GM12878 (cell line): ENCODE measurements around the gene LUM. TPM values are rescaled to one million over a fixed set of nuclear protein-coding genes. Genes with fewer than 3 reads are reported as not detected.

Experiments used
- ATAC-seq: fragments of 200-7000 bp; cut with Tn5 transposase; 3 replicates; pipeline ENCODE4 v1.9.1; 2020; ENCODE audit warnings: mild to moderate bottlenecking, moderate library complexity
- BruUV-seq: library from RNA; stranded (reverse); fragments of 400-500 nt; replicated peaks from 2 replicates; lab custom pipeline; 2021; lab: Mats Ljungman, UMichigan
- CTCF ChIA-PET: fragments of 300-600 bp; sonication (Branson Sonifier 250); formaldehyde crosslinking; extraction: SDS; loops from one replicate; lab custom pipeline; 2021; ENCODE audit warnings: inconsistent platforms; lab: Yijun Ruan, JAX
- POLR2A ChIA-PET: fragments of 350-600 bp; formaldehyde crosslinking; extraction: SDS; loops from one replicate; lab custom pipeline; 2021; ENCODE audit warnings: inconsistent platforms; lab: Charles Lee
- RAD21 ChIA-PET: fragments of 300-600 bp; sonication (Branson Sonifier 250); formaldehyde crosslinking; loops from one replicate; lab custom pipeline; 2023; ENCODE audit warnings: antibody characterized with exemption; ENCODE audit not compliant: unreplicated experiment; lab: Charles Lee
- SMC1A ChIA-PET: fragments of 300-600 bp; sonication (Branson Sonifier 250); formaldehyde crosslinking; loops from one replicate; lab custom pipeline; 2023; ENCODE audit not compliant: unreplicated experiment, uncharacterized antibody; lab: Charles Lee
- DNase-seq: peaks from one replicate; pipeline ENCODE4 v3.0.0-alpha.2; 2011; ENCODE audit warnings: low read depth, low spot score
- FAIRE-seq: peaks from 3 replicates; lab custom pipeline; 2011; peaks lifted over from hg19 to GRCh38; lab: Jason Lieb, UNC
- H2AFZ ChIP-seq: 2 replicates; pipeline ENCODE4 v1.6.0; 2011; ENCODE audit warnings: low read depth, low read length, control low read depth; ENCODE audit not compliant: control insufficient read depth
- H3K27ac ChIP-seq: 2 replicates; pipeline ENCODE4 v1.5.1; 2011; ENCODE audit warnings: control low read depth; ENCODE audit not compliant: control insufficient read depth, insufficient read depth
- H3K27me3 ChIP-seq, 2 experiments: replicated peaks in 1 of 2; 2 replicates each; pipeline versions ENCODE4 v1.6.0 to v1.6.1; 2011; ENCODE audit warnings: low read length in 1 of 2; ENCODE audit not compliant: control insufficient read depth in 2 of 2, insufficient read depth in 2 of 2
- H3K36me3 ChIP-seq, 2 experiments: 2 replicates each; pipeline ENCODE4 v1.5.1; 2011; ENCODE audit warnings: low read length in 1 of 2; ENCODE audit not compliant: control insufficient read depth in 2 of 2, insufficient read depth in 2 of 2
- H3K4me1 ChIP-seq: 2 replicates; pipeline ENCODE4 v1.6.1; 2011; ENCODE audit warnings: mild to moderate bottlenecking, low read length, moderate library complexity, mixed read lengths; ENCODE audit not compliant: control insufficient read depth, insufficient read depth
- H3K4me2 ChIP-seq: 2 replicates; pipeline ENCODE4 v1.6.0; 2011; ENCODE audit warnings: control low read depth; ENCODE audit not compliant: control insufficient read depth, insufficient read depth
- H3K4me3 ChIP-seq: fragments of 200-600 bp; sonication (generic); 2 replicates; pipeline ENCODE4 v1.5.1; 2016
- H3K79me2 ChIP-seq: 2 replicates; pipeline ENCODE4 v1.6.0; 2011; ENCODE audit warnings: low read length; ENCODE audit not compliant: control insufficient read depth, insufficient read depth
- H3K9ac ChIP-seq: 2 replicates; pipeline ENCODE4 v1.8.0; 2011; ENCODE audit warnings: low read length, control low read depth, mixed read lengths; ENCODE audit not compliant: control insufficient read depth, insufficient read depth
- H3K9me3 ChIP-seq: replicated peaks from 3 replicates; pipeline ENCODE4 v1.5.1; 2011; ENCODE audit warnings: mild to moderate bottlenecking, low read length; ENCODE audit not compliant: control insufficient read depth, insufficient read depth
- H4K20me1 ChIP-seq: 2 replicates; pipeline ENCODE4 v1.6.0; 2011; ENCODE audit not compliant: control insufficient read depth, insufficient read depth
- ATF3 ChIP-seq: IDR thresholded peaks from 2 replicates; pipeline ENCODE4 v1.6.1; 2011; ENCODE audit warnings: low read depth, mild to moderate bottlenecking, low read length, moderate library complexity, borderline replicate concordance; ENCODE audit errors: extremely low read depth
- BACH1 ChIP-seq: fragments of 450-650 bp; IDR thresholded peaks from 2 replicates; pipeline ENCODE4 v1.6.1; 2017; ENCODE audit warnings: mild to moderate bottlenecking, borderline replicate concordance
- BCL3 ChIP-seq: IDR thresholded peaks from 2 replicates; pipeline ENCODE4 v1.6.1; 2011; ENCODE audit warnings: borderline replicate concordance, low read depth, mild to moderate bottlenecking, moderate library complexity, low read length; ENCODE audit not compliant: insufficient read depth, poor library complexity, severe bottlenecking
- BHLHE40 ChIP-seq, 2 experiments: fragments of 450-650 bp in 1 of 2; IDR thresholded peaks; 2 replicates each; pipeline ENCODE4 v1.6.1; 2011 to 2017; ENCODE audit warnings: low read depth in 2 of 2, borderline replicate concordance in 1 of 2, improper control_type of control experiment in 1 of 2, low read length in 1 of 2, mild to moderate bottlenecking in 1 of 2
- BMI1 ChIP-seq: fragments of 450-650 bp; IDR thresholded peaks from 2 replicates; pipeline ENCODE4 v1.6.1; 2016; ENCODE audit warnings: mild to moderate bottlenecking, moderate library complexity, borderline replicate concordance
- CEBPZ ChIP-seq: fragments of 150-350 bp; IDR thresholded peaks from 2 replicates; pipeline ENCODE4 v1.6.1; 2016; ENCODE audit warnings: low read depth, low read length
- CHD4 ChIP-seq: fragments of 200-600 bp; sonication (generic); IDR thresholded peaks from 2 replicates; pipeline ENCODE4 v1.6.1; 2016; ENCODE audit warnings: mild to moderate bottlenecking
- E2F8 ChIP-seq: fragments of 450-650 bp; IDR thresholded peaks from 2 replicates; pipeline ENCODE4 v1.6.1; 2018; ENCODE audit warnings: mild to moderate bottlenecking, low read depth, moderate library complexity; ENCODE audit not compliant: partially characterized antibody
- JUND ChIP-seq: IDR thresholded peaks from 2 replicates; pipeline ENCODE4 v1.6.1; 2012; ENCODE audit warnings: low read depth, mild to moderate bottlenecking, low read length, improper control_type of control experiment, moderate library complexity
- MXI1 ChIP-seq: fragments of 150-350 bp; IDR thresholded peaks from 2 replicates; pipeline ENCODE4 v1.6.1; 2011; ENCODE audit warnings: low read depth, mild to moderate bottlenecking, inconsistent platforms, low read length, improper control_type of control experiment
- NFYA ChIP-seq: IDR thresholded peaks from 2 replicates; pipeline ENCODE4 v1.6.1; 2011; ENCODE audit warnings: low read depth, mild to moderate bottlenecking, low read length, improper control_type of control experiment, borderline replicate concordance
- PAX8 ChIP-seq: fragments of 450-650 bp; IDR thresholded peaks from 2 replicates; pipeline ENCODE4 v1.6.1; 2017; ENCODE audit warnings: mild to moderate bottlenecking, moderate library complexity
- RUNX3 ChIP-seq: IDR thresholded peaks from 2 replicates; pipeline ENCODE4 v1.6.1; 2012; ENCODE audit warnings: low read length, inconsistent platforms
- SREBF2 ChIP-seq: IDR thresholded peaks from 2 replicates; pipeline ENCODE4 v1.6.1; 2012; ENCODE audit warnings: mild to moderate bottlenecking, low read length
- ZBED1 ChIP-seq: IDR thresholded peaks from 2 replicates; pipeline ENCODE4 v1.6.1; 2016; ENCODE audit warnings: borderline replicate concordance
- in situ Hi-C: fragments of 300-500 bp; cut with MboI; formaldehyde crosslinking; loops from 9 replicates; pipeline ENCODE4 v1.14.3; 2018; ENCODE audit warnings: mixed read lengths
- intact Hi-C: fragments of 100-400 bp; cut with micrococcal nuclease; formaldehyde crosslinking; loops from one replicate; pipeline ENCODE4 v1.14.2; 2022; ENCODE audit not compliant: unreplicated experiment
- polyA plus RNA-seq, 11 experiments: library from polyadenylated mRNA; depleted of rRNA in 4 of 11; unstranded in 6 of 11; stranded (reverse) in 5 of 11; fragments of >200 nt; fragmentation: Nextera tagmentation in 4 of 11; fragmentation: Illumina TruSeq in 1 of 11; extraction: Ambion mirVana in 4 of 11; extraction: Trizol in 1 of 11; gene quantifications; 1 replicate in 1 of 11; 2 replicates in 10 of 11; pipeline versions ENCODE4 v1.2.1 to v1.2.3, GENCODE V29; 2011 to 2016; ENCODE audit warnings: inconsistent platforms in 2 of 11, missing spikeins in 2 of 11, low read depth in 1 of 11
- total RNA-seq, 4 experiments: library from RNA; depleted of rRNA in 3 of 4; stranded (reverse); fragments of >200 nt in 3 of 4; fragmentation: Illumina TruSeq in 1 of 4; extraction: Trizol in 1 of 4; gene quantifications; 2 replicates each; pipeline versions ENCODE4 v1.2.1 to v1.2.3, GENCODE V29; 2013 to 2021

LUM gene
- total and polyA plus RNA-seq, 10 of the 15 experiments (the other 5 are each of a cell fraction or from before 2014, with no cell fraction given): 0.09 to 0.31 TPM; not detected in 8

- Histone ChIP-seq H3K4me3 (no peak overlapping the region), H3K27ac (no peak overlapping the region), H3K9ac (no peak overlapping the region), H2AFZ (no peak overlapping the region), H3K4me1 (no peaks in the 10 kb centered on the region), H3K27me3 (no peaks in the 10 kb centered on the region), H3K36me3 (no peaks in the 10 kb centered on the region), H4K20me1 (no peaks in the 10 kb centered on the region), H3K79me2 (no peaks in the 10 kb centered on the region), H3K9me3 (no peaks in the 10 kb centered on the region), H3K4me2 (no peak overlapping the region)
- FAIRE-seq: no peak
- intact Hi-C loops: no loop called here
- TF ChIP-seq PAX8 (no peak), BACH1 (no peak), JUND (no peak), ZBED1 (no peak), SREBF2 (no peak), ATF3 (no peak), BCL3 (no peak), BMI1 (no peak), CEBPZ (no peak), CHD4 (no peak), RUNX3 (no peak), BHLHE40 (IDR thresholded peaks at IDR 0.05; ENCODE audit: borderline replicate concordance in 1 of 2, low read depth in 2 of 2, low read length in 1 of 2) (no peak), MXI1 (no peak), NFYA (no peak), E2F8 (no peak)
- SMC1A ChIA-PET: no interaction called here
- CTCF ChIA-PET: interaction anchor here (1.3 to 4.2 kb wide), 2 partner anchors 11 to 21 kb away, joined by 3 to 23 read pairs; partner anchors contain the start of gene LUM
- RAD21 ChIA-PET: no interaction called here
- ATAC-seq: no peak
- DNase-seq: no peak
- in situ Hi-C loops: no loop called here
- POLR2A ChIA-PET: no interaction called here
- BruUV-seq: no TSS peak
These were observed 12.8 kb downstream of the LUM start for GRCh38 chr12:91098461-91098860.
